GM18907 (cell line): ENCODE results near the gene SH3PXD2B.

Source experiments
- ATAC-seq: cut with Tn5 transposase; IDR thresholded peaks from one replicate; pipeline ENCODE4 v1.9.1; 2021; ENCODE audit warnings: mild to moderate bottlenecking, moderate library complexity; ENCODE audit not compliant: unreplicated experiment

Gene SH3PXD2B

DNA sequence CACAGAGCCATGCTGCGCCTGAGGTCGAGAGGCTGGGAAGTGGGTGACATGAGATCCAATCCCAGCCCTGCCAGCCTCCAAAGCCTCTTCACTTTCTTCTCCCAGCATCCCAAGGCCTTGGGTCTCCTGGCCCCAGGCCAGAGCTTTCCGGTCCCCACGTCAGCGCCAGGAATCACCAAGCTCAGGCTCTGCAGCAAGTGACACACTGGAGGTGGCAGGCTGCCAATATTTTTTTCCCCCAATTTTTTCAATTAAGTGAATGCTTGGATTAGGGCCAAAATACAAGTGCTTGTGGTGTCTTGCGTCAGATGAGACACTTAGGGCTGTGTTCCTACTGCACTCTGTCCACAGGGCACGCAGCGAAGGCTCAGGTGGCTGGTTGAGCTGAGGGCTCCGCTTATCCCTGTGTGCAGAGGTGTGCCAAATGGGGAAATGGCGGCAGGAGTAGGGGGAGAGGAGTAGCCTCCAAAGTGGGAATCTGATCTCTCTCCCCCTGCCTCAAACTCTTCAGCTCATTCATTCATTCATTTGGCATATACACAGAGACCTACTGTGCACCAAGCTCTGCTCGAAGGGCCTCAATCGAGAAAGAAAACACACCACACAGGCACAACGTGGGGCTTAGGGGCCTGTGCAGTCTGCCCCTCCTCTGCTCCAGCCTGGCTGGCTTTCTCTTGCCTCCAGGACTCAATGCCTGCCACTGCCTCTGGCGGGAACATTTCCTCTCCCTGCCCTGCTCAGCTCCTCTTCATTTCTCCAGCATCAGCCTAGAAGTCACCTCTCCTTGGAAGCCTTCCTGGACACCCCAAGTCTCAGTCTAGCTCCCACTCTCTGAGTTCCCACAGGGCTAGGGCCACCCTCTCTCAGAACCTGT lies 16.6 kb downstream of the SH3PXD2B start:
- ATAC-seq, result no peak

- ATAC-seq, result no peak
These were observed 17.4 kb downstream of the SH3PXD2B start for GRCh38 chr5:172436879-172437369.

- ATAC-seq, result no peak
These were observed 18.0 kb downstream of the SH3PXD2B start for GRCh38 chr5:172436078-172436878.

DNA sequence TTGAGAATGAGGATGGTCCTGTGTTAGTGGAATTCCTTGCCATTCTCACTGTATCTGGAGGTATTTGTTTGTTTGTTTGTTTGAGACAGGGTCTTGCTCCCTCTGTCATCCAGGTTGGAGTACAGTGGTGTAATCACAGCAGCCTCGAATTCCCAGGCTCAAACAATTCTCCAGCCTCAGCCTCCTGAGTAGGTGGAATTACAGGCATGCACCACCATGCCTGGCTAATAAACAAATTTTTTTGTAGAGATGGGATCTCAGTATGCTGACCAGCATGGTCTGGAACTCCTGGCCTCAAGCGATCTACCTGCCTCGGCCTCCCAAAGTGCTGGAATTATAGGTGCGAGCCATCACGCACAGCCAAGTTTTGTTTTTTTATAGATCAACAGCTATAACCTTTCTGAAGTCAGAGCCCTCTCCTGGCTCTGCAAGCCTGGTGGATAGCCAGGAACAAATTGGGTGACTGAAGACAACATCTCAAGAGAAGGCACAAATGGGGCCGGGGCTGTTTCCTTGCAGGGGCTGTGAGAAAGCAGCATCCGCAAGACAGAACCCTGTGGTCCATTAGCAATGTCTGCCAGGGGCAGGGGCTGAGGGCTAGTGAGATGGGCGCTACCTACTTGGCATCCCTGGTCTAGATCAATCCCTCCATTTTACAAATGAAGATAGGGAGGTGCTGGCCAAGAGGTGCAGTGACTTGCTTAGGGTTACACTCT lies 18.8 kb downstream of the SH3PXD2B start:
- ATAC-seq, result no peak

DNA sequence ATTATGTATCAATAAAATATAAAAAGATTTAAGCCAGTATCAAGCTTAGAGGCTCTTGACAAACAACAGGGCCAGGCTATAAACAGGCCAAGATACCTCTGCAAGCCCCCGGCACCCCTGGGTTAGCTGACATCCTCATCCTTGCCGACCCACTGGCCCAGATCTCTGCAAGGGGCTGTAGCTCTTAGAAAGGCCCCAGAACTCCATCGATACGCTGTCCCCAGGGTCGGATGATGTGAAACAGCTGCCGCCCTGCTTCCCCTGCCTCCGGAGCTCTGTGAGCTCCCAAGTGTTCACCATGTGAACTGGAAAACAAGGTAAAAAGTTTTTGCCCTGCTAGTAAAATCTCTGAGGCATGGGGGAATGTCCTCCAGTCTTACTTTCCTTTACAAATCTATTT lies 20.1 kb downstream of the SH3PXD2B start:
- no peak for ATAC-seq

GRCh38 chr5:172433513-172433912 lies 20.8 kb downstream of the SH3PXD2B start:
- no peak for ATAC-seq

DNA sequence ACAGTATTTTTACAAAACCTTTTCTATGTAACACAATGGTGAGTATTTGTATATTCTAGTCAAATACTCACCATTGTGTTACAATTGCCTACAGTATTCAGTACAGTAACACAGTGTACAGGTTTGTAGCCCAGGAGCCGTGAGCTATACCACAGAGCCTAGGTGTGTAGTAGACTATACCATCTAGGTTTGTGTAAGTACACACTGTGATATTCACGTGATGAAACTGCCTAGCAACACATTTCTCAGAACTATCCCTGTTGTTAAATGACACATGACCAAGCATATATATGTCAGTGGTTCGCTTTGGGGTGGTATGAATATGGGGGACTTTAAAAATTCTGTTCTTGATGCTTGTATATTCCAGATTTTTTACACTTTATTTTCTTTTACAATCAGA lies 21.3 kb downstream of the SH3PXD2B start:
- ATAC-seq, result no peak

DNA sequence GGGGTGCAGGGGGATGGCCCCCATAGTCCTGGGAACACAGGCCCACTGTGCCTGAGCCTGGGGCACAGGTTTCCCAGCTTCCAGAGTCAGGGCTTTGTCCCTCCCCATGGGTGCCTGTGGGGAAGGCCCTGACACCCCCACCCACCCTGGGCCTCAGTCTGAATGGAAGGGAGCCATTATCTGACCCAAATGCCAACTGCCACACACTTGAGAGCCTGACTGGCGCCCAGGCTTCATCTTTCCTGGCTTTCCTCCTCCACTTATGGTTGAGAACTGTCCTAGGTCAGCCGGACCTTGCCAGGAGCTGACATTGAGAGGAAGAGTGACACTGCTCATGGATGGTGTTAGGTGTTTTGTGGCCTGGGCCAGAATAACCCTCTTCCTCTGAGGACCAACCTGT lies 24.0 kb downstream of the SH3PXD2B start:
- no peak for ATAC-seq

- ATAC-seq, result no peak
These were observed 25.0 kb downstream of the SH3PXD2B start for GRCh38 chr5:172429201-172429940.

DNA sequence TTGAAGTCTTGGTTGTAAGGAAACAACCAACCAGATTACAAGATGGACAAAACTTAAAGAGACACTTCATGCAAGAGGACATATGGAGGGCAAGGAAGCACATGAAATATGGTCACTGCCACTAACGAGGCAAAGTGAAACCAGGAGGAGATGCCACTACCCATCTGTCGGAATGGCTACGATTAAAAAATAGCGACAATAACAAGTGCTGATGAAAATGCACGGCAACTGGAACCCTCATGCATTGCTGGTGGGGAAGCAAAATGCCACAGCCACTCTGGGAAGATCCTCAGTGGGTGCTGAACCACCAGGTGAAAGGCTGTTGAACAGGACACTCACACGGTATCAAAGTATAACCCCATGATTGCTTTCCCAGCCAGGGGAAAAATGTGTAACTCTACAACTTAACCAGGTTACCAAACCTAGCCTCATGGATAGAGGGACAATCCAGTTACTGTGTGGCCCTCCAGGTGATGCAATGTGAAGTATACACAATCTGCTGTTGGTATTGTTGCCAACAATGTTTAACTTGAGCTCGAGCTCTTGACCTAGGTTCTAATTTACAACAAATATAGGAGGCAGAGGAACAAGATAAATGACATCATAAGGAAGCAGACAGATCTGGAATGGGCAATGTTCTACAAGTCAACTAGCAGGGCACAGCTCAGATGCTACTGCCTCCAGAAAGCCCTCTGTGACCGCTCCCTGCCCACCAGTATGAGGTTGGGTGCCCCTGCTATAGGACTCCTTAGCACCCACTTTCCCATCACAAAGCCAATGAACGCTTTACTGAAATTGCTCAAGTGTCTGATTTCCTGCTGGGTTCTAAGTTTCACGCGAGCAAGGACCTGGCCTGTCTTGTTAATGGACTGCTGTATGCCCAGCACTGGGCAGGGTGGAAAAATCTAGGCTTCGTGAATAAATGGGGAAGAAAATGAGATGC lies 25.8 kb downstream of the SH3PXD2B start:
- ATAC-seq, result no peak

DNA sequence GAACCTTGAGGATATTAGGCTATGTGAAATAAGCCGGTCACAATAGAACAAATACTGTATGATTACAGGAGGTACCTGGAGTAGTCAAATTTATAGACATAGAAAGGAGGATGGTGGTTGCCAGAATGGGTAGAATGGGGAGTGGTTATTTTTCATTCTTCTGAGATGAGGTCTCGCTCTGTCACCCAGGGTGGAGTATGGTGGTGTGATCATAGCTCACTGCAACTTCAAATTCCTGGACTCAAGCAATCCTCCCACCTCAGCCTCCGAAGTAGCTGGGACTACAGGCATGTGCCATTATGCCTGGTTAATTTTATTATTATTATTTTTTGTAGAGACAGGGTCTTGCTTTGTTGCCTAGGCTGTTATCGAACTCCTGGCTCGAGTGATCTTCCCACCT lies 27.1 kb downstream of the SH3PXD2B start:
- no peak for ATAC-seq

- ATAC-seq, result no peak
These were observed 28.2 kb downstream of the SH3PXD2B start for GRCh38 chr5:172426086-172426485.

- no peak for ATAC-seq
These were observed 28.9 kb downstream of the SH3PXD2B start for GRCh38 chr5:172425402-172425801.

DNA sequence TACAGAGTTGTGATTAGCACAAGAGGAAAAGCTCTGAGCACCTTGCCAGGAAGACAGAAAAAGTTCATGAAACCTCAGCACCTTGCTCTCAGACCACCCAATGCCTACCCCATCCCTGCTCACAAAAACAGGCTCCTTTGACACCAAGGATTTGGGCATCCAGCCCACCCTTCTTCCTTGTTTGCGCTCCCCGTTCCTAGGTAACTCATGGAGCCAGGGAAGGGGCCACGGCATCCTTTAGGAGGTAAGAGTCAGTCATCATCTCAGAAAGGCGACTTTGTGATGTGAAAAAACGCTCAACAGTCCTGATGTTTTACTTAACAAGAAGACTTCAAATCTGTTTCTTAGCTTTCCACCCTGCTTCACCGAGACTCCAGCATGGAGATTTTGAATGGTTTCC lies 29.5 kb downstream of the SH3PXD2B start:
- no peak for ATAC-seq

DNA sequence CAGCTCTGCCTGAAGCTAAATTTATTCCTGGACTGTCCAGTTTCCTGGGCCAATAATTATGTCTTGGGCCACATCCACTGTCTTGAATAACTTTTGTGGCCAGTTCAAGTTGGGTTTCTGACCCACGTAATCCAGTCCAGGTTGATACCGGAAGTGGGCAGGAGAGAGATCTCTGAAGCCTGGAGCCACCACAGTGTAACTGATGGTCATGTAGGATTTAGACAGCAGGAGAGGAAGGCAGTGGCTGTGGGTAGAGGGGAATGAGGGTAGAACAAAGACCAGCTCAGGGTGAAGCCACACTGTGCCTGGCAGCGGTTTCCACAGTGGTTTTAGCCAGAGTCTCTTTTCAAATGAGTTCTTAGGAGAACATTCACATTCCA lies 30.2 kb downstream of the SH3PXD2B start:
- ATAC-seq, result no peak

DNA sequence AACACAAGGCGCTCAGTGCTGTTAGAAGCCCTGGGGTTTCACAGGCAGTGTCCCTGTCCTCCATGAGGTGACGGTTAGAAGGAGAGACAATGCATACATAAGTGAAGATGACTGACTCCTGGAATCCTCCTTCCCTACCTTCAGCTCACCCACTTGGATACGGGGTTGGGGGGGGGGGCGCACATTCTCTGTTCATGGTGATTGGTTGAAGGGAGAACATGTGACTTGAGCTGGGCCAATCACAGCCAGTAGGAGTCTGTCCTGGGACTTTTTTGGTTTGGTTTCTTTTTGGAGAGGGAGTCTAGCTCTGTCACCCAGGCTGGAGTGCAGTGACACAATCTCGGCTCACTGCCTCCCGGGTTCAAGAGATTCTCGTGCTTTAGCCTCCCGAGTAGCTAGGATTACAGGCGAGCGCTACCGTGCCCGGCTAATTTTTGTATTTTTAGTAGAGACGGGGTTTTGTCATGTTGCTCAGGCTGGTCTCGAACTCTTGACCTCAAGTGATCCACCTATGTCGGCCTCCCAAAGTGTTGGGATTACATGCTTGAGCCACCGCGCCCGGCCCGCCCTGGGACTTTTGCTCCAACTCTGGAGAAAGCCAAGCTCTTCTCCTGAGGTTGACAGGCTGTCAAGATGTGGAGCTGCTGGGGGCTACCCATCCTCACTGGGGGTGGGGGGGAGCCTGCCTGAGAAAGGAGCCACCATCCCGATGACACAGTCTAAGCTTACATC lies 30.8 kb downstream of the SH3PXD2B start:
- ATAC-seq, result no peak

DNA sequence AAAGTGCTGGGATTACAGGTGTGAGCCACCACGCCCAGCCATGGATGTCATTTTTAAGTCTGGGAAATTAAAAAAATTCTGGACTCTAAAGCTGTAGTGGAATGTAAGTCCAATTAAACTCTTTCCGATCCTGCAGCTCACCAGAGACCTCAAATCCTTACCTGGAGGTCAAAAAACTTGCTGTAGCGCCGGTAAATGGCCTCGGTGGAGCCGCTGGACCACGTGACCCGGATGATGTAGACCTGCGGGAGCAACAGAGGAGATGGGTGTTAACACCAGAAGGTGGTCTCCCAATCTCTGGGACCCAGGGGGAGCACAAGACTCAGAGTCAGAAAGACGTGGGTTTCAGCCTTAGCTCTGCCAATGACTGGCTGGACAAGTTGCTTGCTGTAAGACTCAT lies 32.1 kb downstream of the SH3PXD2B start:
- ATAC-seq, result no peak

DNA sequence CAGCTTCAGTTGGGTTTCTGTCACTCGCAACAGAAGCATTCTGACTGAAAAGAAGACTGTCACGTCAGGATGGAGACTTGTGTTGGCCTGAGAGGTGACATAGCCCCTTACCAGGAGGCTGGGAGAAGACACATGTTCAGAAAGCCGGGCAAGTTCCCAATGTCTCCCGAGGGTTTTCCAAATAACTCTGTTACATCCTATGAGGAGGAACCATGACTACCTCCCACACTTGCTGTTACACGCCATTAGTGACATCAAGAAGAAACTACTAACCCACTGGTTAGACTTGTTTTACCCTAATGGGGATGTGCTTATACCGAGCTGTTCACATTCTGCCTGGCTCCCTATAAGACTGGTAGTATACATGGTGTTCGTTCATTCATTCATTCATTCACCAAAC lies 33.3 kb downstream of the SH3PXD2B start:
- no peak for ATAC-seq
